NCI-H1930 (cell line): ENCODE measurements around the gene MAG.
A peak's percentile ranks its signal among the peaks of the same experiment; 100 is the strongest.

Source experiments
- DNase-seq, 2 experiments: peaks; one replicate each; lab custom pipeline; 2025; lab: John Stamatoyannopoulos, UW

Gene MAG

DNA sequence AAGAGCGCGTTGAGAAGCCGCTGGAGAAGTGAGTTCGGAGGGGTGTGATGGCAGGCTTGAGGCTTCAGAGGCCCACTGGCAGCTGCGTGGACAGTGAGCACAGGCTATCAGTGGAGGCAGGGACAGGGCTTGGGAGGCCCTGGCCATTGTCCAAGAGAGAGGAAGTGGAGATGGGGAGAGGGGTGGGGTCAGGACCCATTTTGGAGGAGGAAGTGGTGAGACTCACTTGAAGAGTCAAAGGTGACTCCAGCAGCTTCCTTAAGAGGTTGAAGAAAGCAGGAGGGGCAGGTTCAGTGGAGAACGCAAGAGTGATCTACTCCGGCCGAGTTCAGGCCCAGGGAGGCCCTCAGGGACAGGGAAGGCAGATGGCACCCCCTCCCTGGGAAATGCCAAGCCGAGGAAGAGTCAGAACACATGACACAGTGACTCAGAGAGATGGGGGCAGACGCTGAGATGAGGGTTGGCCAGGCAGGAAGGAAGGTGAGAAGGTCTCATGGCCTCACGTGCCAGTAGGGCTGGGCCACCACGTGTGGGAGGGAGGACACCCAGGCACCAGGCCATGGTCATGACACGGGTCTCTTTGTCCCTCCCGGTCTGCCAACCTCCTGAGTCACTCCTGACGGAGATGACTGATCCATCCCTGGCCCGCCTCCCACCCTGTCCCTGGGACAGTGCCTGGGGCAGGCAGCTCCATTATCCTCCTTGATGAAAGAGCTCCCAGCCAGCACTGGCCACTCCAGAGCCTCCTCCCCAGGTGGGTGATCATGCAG is 26.9 kb downstream of the MAG start:
- no peak for DNase-seq

GRCh38 chr19:35320065-35320713 is 28.2 kb downstream of the MAG start:
- DNase-seq, result no peak

DNA sequence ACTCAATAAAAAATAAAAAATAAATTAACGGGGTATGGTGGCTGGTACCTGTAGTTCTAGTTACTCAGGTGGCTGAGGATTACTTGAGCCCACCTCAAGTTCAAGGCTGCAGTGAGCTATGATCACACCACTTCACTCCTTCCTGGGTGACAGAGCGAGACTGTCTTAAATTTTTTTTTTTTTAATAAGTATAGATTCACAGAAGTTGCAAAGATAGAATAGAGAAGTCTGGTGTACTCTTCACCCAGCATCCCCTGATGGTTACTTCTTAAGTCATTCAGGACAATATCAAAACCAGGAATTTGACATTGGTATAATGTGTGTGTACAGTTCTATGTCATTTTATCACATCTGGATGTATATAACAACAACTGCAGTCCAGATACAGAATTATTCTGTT is 29.3 kb downstream of the MAG start:
- DNase-seq, result no peak

DNA sequence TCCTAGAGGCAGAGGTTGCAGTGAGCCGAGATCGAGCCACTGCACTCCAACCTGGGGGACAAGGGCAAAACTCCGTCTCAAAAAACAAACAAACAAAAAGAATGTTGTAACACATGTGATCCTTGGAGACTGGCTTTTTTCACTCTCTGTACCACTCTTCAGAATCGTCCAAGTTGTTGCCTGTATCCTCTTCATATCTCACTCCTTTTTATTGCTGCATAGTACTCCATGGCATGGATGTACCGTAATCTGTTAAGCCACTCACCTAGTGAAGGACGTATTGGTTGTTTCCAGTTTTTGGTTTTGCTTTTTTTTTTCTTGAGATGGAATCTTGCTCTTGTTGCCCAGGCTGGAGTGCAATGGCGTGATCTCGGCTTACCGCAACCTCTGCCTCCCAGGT is 30.1 kb downstream of the MAG start:
- no peak for DNase-seq

GRCh38 chr19:35327642-35328041 is 35.7 kb downstream of the MAG start:
- DNase-seq, result peak in 1 of 2 experiments; percentile 29

GRCh38 chr19:35328851-35329285 is 36.9 kb downstream of the MAG start, which contains the start of gene CD22:
TSS of gene CD22 (plus strand) at chr19:35329187. CDS start at chr19:35332041, 2,854 bp downstream.
- DNase-seq, result no peak

DNA sequence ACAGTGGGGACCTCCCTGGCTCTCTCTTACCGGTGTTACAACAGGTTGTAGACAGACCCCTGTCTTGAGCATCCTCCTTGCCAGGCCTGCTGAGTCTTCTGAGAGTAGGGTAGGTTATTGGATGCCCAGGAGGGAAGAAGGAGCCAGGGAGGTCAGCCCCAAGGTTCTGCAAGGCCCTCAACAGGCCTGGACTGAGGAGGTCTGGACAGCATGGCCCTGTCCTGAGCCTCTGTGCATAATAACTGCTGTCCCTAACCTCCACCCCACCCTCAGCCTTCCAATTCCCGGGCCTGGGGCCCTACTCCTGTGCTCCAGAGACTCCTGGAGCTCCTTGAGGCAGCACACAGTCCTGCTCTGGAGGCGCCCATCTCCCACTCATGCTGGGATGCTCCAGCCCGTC is 37.4 kb downstream of the MAG start:
- no peak for DNase-seq

- DNase-seq, result no peak
Measured at GRCh38 chr19:35330475-35330874, 38.5 kb downstream of the MAG start.

- no peak for DNase-seq
Measured at GRCh38 chr19:35331551-35332214, 39.7 kb downstream of the MAG start.

GRCh38 chr19:35332817-35333216 is 40.9 kb downstream of the MAG start:
- DNase-seq, result no peak

GRCh38 chr19:35334144-35334753 is 42.3 kb downstream of the MAG start:
- no peak for DNase-seq

DNA sequence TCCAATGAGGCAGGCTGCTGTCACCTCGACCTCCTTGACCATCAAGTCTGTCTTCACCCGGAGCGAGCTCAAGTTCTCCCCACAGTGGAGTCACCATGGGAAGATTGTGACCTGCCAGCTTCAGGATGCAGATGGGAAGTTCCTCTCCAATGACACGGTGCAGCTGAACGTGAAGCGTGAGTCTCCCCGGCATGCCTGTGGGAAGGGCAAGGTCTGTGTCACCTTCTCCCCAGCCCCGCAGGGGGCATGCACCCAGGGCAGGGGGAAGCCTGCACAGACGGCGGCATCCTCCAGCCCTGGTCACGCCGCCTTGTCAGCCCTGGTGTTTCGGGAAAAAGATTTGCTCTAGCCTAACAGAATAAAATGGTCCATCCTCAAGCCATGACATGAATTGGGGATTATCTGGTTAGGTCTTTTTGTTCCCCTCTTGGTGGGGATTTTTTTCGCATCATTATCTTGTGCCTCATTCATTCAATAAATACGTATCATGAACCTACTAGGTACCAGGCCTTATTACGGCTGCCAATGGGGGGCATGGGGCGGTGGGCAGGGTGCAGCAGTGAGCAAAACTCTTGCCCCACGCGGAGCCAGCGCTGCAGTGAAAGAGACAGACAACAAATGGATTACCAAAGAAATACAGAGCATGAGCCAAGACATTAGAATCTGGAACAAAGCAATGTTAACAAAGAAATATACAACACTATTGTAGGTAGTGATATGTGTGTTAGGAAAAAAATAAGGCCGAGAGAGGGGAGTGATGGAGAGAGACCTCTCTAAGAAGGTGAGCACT is 44.4 kb downstream of the MAG start:
- DNase-seq, result no peak

DNA sequence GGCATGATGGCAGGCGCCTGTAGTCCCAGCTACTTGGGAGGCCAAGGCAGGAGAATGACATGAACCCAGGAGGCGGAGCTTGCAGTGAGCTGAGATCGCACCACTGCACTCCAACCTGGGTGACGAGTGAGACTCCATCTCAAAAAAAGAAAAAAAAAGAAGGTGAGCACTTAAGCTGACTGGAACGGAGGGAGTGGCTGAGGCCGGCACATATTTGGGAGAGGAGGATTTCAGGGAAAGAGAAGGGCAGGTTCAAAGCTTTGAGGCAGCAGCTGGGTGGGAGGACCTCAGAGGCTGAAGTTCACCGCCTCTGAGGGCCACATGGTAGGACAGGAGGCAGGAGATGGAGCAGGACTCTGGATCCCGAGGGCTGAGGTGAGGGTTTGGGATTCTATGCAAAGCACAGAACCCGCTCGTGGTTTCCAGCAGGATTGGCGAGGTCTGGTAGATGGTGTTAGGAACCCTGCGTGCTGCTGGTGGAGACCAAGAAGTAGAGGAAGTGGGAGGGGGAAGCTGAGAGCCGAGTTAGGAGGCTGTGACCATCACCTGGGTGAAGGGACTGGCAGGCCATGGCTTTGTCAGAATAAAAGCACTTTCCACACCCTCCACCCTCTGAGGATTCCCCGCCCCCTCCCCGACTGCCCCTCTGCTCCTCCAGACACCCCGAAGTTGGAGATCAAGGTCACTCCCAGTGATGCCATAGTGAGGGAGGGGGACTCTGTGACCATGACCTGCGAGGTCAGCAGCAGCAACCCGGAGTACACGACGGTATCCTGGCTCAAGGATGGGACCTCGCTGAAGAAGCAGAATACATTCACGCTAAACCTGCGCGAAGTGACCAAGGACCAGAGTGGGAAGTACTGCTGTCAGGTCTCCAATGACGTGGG is 45.4 kb downstream of the MAG start:
- no peak for DNase-seq

GRCh38 chr19:35337984-35338296 is 46.0 kb downstream of the MAG start:
- DNase-seq, result no peak

- DNase-seq, result no peak
Measured at GRCh38 chr19:35340431-35340830, 48.5 kb downstream of the MAG start.

DNA sequence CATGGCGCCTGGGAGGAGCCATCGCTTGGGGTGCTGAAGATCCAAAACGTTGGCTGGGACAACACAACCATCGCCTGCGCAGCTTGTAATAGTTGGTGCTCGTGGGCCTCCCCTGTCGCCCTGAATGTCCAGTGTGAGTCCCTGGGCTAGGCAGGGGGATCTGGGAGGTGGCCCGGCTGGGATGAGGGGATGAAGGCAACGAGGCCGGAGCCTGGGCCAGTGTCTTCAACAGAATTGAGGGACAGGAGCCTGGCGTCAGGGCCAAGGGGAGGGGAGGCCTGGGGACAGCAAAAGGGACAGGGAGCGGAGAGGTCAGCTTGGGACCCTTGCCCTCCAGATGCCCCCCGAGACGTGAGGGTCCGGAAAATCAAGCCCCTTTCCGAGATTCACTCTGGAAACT is 49.0 kb downstream of the MAG start:
- DNase-seq, result no peak

- no peak for DNase-seq
Measured at GRCh38 chr19:35341565-35342225, 49.7 kb downstream of the MAG start.

DNA sequence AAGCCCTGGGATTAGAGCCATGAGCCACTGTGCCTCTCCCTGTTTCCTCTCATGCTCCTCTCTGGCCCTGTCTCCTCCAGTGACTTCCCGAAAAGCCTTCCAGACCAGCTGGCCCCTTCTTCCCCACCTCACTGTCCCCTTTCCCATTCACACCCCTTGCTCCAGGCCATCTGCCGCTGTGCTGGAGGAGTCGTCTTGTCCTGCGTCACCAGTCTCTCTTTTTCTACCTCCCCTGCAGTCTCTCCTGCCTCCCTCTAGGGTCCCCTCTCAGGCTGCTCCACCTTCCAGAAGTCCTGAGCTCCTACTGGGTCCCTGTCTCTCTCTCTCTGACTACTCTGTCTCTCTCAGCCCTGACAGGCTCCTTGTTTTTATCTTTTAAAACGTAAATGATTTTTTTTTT is 50.5 kb downstream of the MAG start:
- DNase-seq, result no peak

DNA sequence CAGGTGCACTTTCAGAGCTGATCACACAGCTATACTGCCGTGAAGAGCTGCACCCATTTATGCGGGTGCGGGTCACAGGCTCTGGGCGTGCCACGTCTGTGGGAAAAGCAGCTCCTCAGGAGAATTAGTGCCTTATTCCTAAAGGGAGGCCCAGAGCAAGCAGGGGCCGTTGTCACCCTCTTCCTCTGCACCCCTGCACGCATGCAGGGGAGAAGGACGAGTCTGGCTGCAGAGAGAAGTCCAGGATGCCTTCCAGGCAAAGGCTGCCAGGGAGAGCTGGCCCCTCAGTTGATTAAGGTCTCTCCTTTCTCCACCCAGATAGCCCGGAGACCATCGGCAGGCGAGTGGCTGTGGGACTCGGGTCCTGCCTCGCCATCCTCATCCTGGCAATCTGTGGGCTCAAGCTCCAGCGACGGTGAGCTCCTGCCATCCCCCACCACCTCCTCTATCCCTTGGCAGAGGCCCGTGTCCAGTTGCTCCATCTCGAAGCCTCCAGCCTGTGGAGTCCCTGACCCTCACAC is 52.6 kb downstream of the MAG start:
- no peak for DNase-seq

- DNase-seq, result no peak
Measured at GRCh38 chr19:35345671-35346111, 53.7 kb downstream of the MAG start.
